ENCODE measurements around the gene AP2B1.

Gene AP2B1

DNA sequence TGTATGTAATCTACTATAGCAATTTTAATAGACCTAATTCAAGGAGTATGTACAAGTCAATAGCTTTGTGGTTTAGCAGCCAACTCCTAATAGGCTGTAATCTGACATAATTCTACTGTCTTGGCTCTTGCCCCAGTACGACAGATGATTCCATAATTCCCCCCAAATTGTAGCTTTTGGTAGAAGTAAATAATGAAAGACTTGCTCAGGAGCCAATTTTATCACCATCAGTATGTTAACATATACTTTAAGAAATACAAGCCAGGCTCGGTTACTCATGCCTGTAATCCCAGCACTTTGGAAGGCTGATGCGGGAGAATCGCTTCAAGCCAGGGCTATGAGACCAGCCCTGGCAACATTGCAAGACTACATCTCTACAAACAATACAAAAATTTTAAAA, 53.9 kb downstream of the AP2B1 start:
- no peak for DNase-seq

DNA sequence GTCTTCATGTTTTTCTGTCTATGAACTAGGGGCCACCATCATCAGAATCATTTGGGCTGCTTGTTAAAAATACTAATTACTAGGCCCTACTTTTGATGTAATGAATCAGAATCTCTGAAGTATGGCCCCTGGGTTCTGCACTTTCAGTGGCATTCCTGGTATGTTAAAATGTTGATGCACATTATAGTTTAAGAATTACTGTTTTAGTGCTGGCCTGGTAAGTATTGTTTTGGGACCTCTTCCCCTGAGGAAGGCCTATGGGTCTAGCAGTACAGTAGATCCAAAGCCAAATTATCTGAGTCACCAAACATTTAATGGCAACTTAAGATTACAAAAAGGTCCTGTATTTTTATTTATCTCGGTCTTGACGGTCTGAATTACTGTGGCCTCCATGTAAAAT, 58.8 kb downstream of the AP2B1 start:
- no peak for DNase-seq

DNA sequence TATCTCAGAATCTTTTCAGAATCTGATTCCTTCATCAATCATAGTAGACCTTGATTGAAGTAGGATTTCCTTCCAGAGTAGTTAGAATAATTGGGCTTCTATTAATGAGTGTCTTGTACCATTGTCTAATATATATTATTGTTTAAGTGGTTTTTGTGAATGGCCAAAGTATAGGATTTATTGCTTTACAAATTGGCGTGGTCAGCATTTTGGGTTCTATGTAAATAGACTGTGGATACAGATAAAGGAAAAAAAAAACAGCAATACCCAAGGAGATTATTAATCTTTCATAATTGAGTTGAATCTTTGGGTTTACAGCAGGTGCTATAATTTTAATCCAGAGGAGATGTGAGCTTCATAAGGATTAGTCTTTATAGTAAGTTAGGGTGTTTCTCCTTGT, 64.3 kb downstream of the AP2B1 start:
- DNase-seq = no peak

DNA sequence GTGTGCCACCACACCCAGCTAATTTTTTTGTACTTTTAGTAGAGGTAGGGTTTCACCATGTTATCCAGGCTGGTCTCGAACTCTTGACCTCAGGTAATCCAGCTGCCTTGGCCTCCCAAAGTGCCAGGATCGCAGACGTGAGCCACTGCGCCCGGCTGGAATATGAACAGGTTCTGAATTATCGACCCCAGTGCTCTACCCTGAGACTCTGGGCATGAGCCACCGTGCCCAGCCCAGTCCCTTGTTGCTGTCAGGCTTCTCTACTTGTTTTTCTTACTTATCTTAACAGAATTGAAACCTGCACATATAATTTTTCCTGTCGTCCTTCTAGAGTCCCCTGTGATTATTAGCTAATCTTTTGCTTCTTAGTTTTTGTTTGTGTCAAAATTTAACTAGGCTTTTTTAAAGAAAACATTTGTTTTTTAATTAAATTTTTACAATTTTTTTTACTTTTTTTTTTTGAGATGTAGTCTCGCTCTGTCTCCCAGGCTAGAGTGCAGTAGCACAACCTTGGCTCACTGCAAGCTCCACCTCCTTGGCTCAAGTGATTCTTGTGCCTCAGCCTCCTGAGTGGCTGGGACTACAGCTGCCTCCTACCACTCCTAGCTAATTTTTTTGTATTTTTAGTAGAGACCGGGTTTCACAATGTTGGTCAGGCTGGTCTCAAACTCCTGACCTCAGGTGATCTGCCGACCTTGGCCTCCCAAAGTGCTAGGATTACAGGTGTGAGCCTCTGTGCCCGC, 66.7 kb downstream of the AP2B1 start:
- DNase-seq = no peak

DNA sequence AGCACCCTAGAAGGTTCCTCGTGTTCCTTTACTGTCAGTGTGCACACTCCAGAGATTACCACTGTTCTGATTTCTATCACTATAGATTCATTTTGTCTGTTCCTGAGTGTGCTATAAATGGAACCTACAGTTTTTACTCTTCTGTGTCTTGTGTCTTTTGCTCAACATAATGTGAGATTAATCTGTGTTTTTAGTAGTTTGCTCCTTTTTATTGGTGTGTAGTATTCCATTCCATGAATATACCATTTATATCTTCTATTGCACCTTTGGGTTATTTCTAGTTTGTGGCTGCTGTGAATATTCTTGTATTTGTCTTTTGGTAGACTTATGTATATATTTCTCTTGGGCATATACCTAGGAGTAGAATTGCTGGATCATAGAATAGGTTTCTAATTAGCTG, 68.2 kb downstream of the AP2B1 start:
- DNase-seq = no peak

DNA sequence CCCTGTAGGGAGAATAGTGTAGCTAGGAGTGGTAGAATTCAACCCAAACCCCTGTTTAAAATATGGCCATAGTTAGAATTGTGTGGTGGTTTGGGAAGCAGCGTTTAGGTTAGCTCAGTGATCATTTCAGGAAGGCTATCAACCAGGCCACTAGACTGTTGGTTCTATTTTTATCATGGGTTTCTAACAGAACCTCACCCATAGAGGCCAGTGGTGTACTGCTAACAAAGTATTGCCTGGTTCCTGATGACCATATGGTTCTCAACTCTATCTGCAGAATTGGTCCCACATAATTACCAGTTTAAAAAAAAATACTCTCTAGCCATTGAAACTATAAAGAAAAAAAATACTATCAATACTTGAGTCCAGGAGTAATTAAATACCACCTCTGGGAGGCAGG, 73.8 kb downstream of the AP2B1 start:
- no peak for DNase-seq

DNA sequence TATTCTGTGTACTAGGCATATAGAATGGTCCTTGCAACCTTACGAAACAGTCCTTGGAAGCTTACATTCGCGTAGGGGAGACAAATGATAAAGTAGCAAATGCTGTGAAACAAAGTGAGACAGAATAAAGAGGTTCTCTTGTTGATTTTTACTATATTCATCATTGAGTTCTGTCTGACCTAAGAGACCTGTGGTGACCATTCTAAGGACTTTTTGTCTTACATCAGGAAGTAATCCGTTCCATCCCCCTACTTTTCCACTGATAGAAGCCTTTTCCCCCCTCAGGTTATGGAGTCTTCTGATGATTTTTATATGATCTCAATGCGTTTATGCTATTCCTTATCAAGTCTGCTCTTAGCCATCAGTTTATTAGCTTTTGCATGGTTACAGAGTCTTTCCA, 77.6 kb downstream of the AP2B1 start:
- no peak for DNase-seq

DNA sequence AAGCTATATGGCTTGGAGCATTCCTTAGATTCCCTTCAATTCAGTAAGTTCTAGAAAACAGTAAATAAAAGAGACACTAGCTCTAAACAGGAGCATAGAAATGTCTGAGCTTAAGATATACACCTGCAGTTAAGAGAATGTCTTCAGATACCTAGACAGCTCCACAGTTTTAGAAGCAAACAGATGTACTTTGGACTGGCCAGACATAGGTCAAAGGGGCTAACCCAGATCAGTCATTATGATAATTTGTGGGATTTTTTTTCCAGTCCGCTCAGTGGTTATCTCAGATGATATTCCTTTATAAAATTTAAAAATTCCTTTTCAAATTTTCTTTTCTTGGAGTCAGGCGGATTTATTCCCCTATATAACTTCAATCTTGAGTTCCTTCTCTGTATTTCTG, 78.5 kb downstream of the AP2B1 start:
- DNase-seq = no peak

DNA sequence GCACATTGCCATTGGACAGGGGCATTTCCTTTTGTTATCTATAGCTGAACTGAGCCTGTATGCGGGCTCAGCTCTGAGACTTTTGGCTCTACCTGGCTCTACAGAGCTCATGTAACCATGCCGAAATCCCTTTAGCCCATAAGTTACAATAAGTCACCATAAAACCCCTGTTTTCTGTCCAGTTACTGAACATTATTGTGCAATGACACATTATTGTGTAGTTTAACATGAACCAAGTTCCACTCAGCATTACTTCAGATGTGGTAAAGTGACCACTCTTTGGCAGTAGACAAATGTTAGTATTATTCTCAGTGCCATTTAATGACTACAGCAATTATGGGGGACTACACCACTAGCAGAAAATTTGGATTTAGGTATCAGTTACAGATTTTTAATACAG, 78.9 kb downstream of the AP2B1 start:
- DNase-seq = no peak

DNA sequence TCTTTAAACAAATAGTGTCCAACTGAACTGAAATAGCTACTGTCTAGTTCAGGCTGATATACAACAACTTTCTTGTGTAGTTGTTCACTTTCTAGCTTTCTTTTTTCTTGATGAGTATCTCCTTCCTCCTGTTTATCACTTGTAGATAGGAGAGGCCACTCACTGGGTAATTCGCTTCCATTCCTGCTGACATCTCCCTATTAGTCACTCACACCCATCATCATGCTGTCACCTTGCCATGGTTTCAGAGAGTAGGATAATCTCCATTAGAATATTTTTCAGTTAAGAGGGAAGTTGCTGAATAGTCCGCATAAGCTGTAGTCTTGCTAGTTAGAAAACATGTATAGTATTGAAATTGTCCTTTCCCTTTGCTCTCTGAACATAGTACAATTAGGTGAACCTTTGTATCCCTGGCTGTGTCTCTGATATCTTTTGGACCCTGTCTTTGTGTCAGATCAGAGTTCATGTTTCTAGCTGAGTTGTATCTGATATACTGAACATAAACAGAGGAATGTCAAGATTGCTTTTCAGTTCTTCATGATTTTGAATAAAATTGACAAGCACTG, 79.9 kb downstream of the AP2B1 start:
- no peak for DNase-seq

DNA sequence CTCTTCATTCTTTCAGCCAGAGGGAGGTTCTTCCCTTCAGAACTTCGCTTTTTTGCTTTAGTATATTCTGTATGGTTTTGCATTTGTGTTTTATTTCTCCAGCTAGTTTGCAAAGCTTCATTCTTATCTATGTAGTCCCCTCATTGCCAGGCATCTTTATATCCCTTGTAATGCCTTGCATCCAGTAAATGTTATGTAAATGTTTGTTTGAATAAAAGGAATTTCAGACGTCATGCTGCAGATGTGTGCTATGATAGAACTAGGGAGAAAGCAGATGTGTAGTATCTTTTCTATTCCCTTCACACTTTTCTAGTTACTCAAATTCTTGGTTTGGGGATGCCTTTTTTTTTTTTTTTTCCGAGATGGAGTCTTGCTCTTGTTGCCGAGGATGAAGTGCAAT, 81.7 kb downstream of the AP2B1 start:
- no peak for DNase-seq

DNA sequence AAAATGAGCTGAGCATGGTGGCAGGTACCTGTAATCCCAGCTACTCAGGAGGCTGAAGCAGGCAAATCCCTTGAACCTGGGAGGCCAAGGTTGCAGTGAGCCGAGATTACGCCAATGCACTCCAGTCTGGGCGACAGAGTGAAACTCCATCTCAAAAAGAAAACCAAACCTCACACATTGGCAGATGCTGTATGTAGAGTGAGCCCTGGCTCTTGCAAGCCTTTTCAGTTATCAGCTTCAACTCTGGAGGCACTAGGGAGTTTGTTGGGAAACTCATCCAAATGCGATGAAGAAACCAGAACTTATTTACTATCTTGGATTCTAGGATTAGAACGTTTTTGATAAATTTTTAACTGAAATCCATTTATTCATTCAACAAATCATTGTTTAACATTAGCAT, 87.4 kb downstream of the AP2B1 start:
- DNase-seq = no peak

DNA sequence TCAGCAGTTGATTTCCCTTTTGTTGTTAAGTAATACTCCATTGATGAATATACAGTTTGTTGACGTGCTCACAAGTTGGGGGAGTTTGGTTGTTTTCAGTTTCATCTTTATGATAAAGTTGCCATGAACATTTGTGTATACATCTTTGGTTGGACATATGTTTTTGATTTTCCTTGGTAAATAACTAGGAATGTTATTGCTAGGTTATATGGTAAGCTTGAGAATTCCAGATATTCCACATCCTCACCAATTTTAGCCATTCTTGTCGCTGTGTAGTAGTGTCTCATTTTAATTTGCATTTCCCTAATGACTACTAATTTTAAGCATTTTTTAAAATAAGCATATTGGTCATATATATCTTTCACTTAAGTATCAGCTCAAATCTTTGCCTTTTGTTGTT, 89.3 kb downstream of the AP2B1 start:
- no peak for DNase-seq

DNA sequence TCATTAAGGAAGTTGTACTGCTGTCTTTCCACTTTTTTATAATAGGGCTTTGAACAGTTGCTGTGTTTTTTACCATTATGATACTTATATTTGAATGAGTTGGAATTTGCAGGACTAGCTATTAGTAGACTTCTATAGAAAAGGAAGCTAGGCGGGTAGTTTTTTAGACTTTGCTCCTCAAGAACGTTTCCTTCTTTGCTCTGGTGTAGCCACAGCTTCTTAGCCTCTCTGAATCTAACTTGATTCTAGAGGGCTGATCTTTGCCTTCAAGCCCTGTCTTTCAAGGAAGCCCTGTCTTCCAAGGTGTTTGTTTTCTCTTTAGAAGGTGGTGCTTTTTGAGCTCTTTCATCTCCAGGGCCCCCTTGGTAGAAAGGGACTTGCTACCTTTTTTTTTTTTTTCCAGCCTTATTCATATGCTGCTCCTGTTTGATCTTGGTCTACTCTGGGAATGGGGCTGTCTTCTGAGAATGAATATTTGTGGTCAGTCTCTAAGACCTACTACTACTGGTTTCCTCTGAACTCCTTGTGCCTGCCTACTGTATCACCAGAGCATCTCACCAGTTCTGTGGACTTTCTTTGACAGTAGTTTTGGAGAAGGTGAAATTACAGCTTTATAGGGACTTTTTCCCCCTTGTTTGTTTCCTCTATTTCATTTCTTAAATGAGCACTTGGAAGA, 92.0 kb downstream of the AP2B1 start:
- no peak for DNase-seq

DNA sequence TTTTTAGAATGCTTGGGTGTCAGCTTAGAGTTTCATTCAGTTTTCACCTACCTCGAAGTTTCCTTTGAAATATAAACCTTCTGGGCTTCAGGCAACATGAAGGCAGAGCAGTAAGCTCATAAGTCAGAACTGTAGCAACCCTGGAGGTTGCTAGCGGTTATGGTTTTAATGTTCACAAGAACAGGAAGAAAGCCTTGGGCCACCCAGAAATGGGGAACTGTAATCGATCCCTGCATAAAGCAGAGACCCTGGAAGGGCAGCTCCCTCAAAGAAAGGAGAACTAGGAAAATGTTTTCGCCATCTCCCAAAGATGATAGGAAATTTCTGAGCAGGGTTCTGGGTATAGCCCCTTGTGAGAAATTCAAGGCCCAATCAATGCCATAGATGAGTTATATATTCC, 96.5 kb downstream of the AP2B1 start:
- DNase-seq = no peak

DNA sequence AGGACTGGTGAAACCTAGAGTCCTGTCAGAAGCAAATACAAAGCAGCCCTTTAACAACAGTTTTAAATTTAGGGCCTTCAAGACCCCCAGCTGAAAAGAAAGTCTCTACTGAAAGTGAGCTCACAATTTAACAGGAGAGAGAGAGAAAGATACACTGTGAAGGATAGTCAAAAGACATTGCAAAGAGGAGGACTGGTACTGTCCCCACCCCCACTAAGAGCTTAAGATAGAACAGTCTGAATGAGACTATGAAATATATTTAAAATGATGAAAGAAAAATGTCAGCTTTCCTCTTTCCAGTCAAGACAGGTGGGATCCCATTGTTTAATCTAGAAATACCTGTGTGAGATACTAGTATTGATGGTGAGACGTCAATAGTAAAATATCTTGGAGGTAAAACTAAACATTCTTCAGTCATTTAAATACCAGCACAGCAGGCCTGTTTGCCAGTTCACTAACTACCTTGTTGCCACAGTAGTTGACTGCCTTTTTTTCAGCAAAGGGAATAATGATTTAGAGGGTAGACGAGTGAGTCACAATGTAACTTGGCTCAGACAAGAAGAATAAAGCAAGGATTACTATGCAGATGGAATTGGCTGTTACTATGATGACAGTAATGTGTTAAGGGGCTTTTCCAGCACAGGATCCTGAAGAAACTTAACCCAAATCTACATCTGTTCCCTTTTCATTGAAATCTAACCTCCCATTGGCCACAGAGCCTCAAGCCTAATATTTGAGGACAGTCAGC, 97.1 kb downstream of the AP2B1 start:
- no peak for DNase-seq

DNA sequence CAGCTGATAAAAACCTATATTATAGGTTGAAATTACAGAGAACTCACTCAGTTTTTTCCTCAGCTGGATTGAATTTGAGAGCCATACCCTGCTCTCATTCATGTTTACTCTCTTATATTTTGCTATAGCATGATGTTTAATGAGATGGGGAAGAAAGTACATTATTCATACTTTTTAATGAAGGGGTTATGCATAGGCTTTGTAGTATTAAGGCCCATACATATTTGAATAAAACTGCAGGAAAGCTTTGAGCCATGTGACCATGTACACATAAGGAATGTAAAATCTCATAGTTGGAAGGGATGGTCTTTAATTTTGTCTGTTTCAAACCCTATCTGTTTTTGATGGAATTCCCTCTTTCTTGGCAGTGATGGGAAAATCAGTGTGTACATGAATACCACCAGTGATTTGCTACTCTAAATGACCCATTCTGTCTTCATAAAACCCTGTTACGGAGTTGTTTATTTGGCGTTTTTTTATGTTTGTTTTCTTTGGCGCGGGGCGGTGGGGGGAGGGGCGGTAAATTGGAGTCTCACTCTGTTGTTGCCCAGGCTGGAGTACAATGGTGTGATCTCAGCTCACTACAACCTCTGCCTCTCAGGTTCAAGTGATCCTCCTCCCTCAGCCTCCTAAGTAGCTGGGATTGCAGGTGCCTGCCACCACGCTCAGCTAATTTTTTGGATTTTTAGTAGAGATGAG, 105.5 kb downstream of the AP2B1 start:
- no peak for DNase-seq

DNA sequence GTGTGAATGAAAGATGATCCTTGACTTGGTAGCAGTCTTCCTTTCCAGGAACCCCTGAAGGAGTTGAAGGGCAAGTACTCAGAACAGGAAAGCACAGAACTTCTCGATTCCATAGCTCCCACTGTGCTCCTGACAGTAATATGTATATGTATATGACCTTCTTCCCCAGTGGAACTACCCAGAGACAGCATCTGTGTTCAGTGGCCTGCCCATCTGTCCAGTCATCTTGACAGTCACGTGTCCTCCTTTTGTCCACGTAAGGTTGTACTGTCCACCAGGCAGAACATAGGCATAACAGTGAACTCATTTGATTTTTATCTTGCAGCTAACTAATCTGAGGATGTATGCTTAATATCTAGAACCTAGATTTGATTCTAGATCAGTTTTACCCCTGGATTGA, 106.5 kb downstream of the AP2B1 start:
- DNase-seq = no peak

DNA sequence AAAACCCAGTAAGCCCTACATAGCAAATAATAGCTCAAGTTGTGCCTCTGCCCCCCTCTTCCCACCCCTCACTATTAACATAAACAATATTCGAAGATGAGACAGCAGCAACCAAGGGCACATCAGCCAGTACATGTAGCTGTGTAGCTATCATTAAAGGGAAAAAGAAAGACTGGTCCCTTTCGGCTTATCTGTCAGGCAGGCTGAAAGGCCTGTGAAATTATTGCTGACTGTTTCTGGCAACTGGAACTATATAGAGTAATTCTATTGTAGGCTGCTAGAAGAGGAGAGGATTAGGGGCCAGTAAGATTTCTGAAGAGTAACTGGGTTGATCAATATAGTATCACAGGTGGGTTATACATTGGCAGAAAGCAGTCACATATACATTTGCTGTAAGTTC, 107.8 kb downstream of the AP2B1 start:
- DNase-seq = no peak

DNA sequence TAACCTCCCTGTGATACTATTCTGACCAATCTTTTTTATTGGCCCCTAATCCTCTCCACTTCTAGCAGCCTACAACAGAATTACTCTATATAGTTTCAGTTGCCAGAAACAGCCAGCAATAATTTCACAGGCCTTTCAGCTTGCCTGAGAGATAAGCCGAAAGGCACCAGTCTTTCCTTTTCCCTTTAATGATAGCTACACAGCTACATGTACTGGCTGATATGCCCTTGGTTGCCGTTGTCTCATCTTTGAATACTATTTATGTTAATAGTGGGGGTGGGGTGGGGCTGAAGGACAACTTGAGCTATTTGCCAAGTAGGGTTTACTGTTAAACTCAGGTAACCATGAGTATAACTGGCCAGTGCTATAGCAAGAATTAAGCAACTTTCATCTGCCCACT, 108.5 kb downstream of the AP2B1 start:
- DNase-seq = no peak

DNA sequence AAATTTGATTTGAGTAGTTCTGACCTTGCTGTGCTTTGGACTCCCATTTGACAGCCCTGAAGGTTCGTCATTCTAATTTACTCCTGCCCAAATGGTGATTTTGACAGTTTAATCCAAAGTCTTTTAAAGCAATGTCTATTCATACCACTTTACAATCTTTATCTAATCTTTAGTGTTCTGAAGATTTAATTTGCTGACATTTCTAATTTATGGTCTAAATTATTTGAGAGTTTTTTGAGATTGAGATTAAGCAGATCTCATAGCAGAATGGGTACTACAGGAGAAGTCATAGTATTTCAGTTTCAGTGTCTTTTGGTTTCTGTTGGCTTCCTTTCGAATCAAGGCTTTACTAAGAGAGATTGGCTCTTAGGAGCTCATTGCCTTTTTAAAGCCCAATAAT, 111.7 kb downstream of the AP2B1 start:
- DNase-seq = no peak

DNA sequence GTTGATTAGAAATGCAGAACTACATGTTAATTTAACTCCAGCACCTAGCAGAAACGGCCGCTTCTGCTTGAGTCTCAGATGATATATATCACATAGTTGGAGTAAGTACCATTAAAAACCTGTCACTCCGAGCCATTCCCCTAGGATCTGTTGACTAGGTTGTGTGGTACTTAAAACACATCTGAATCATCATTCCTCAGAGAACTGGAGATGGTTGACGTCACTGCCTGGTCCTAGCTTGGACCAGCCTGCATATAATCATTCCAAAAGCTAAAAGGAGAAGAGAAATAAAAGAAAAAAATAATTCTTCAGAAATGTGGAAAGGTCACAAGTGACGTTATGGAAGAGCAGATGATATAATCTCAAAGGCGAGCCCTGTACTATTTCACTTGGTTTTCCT, 113.0 kb downstream of the AP2B1 start:
- DNase-seq = no peak

DNA sequence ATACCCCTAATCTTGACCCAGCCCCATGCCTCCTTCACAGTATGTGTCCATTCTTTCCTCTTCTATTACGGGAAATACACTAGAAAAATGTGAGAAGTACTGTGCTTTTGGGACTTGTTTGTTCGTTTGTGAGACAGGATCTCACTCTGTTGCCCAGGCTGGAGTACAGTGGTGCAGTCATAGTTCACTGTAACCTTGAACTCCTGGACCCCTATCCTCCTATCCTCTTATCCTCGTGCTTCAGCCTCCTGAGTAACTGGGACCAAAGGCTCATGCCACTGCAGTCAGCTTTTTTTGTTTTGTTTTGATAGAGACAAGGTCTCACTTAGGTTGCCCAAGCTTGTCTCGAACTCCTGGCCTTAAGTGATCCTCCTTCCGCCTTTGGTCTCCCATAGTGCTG, 114.4 kb downstream of the AP2B1 start:
- DNase-seq = no peak
